ENCODE measurements around the gene LRRC41. TPM values are rescaled to one million over a fixed set of nuclear protein-coding genes. Genes with fewer than 3 reads are reported as not detected.

LRRC41 gene
- total RNA-seq, 1 donor, result 96.7 TPM

DNA sequence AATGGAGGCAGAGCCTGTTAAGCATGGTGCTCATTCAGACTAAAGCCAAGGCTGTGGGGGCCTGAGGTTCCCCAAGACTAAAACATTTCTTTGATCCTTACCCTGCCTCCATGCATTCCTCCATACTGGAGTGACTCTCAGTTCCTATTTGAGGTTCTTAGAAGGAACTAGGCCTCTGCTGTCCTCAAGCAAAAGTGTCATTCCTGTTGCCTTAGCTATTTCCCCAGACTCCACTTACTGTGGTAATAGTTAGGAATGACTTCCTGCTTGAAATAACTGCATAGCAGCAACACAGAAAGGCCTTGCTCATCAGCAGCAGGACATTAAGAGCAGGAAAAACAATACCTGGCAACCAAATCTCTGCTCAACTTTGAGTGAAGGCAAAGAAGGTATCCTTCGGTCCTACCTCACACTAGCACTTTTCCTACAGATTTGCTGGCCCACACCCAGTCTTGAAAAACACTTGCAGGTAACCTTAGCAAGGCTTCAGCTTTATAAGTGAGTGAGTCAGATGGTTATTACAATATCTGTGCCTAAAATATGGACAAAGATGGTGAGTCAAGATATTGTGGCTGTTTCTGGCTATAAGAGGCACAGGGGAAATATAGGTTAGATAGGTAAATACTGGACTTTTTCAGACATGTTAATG, 14.8 kb downstream of the LRRC41 start:
- DNase-seq (ENCODE audit: low read depth in 2 of 3, low spot score in 2 of 3), result no peak

DNA sequence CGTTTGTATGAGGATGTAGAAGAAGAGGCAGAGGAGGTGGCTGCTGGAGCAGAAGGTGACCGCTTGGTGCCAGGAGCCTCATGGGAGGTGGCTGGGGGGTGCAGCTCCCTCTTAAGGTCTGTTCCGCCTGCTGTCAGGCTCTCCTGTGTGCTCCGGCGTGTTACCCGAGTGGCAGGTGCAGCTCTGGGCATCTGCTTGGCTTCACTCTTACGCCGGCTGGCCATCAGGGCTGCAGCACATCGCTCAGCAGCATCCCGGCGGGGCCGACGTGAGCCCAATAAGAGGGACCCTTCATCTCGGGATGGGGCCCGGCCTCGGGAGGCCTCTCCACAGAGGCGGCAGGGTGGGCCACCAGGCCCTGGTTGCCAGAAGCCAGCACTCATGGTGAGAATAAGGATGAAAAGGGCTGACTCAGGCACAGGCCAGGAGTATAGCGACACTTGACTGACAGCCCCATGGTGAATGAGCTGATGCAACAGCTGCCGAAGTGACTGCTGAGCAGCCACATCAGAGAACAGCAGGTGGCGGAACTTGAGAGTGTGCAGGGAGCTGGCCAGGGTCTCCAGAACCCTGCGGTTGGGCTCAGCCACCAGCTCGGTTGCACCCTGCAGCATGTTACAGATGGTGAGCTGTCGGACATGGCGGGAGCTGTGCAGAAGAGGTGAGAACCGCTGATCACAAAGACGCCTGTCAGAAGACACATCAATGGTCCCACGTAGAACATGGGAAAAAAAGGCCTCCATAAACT, 17.5 kb downstream of the LRRC41 start:
- DNase-seq (ENCODE audit: low read depth in 2 of 3, low spot score in 2 of 3), result no peak

DNA sequence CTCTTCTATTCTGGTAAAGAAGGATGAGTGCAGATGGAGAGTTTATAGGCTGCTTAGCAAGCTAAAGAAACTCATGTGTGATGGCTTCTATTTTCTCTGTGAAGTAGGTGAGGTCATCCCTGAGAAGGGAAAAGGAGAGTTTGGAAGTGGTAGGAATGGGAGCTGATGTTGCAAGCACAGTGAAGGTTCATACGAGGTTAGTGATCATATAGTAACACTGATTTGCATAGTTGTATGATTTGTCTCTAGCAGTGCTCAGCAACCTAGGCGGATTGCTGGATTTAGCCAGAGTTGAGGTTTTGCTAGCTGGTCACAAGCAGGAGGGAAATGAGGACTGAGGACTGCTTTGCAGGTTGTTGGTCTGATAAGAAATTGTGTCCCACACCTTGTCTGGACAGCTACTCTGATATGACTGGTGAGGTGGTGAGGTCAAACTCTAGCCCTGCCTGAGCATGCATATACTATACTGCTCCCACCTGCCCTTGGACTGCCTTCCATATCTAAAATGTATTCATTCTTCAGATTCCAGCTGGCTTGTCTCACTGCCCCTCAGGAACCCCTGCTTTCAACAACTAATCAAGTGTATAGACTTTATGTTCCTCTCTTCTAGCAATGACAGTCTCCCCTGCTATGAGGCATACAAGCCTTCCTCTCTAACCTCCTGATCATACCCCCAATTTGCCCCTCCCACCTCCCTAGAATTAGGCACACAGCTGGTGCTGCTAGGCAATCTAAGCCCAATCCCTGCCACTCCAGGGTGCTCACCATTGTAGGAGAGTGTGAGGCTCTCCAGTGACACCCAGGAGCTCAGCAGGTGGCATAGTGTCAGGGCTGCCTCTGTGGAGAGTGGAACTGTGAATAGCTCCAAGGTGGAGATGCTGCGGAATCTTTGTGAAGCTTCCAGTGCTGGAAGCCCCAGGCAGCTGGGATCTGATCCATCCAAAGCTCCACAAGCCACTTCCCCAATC, 18.5 kb downstream of the LRRC41 start:
- no peak for DNase-seq (ENCODE audit: low read depth in 2 of 3, low spot score in 2 of 3)

DNA sequence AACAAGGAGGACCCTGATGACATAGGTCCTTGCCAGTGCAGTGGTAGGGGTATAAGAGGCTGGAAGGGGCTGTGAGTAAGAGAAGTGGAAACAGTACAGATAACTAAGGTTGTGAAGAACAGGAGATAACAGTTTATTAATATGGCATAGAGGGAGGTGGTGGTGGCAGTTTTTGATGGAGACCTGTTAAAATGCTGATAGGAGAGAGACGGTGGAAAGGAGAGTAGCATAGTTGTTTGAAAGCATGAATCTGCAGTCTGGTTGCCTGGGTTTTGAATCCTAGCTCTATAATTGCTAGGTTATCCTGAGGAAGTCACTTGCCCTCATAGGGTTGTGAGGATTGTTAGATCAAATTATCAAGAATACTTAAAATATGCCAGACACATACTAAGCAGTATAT, 19.4 kb downstream of the LRRC41 start:
- no peak for DNase-seq (ENCODE audit: low read depth in 2 of 3, low spot score in 2 of 3)

DNA sequence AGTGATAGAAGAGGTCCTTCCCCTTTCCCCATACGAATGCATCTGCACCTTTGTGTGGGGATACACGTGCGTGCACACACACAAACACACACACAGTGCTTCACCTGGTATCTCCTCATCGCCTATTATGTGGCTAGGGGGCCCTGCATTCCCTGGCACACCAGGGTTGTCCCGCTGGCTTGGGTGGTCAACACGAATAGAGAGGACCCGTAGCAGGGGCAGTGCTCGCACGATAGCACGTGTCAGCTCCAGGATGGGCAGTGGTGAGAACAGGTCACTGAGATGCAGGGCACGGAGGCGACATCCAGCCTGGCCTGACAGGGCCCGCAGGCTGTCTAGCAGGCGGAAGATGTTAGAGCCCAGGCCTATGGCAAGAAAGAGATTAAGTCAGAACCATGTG, 22.4 kb downstream of the LRRC41 start:
- DNase-seq (ENCODE audit: low read depth in 2 of 3, low spot score in 2 of 3), result no peak

DNA sequence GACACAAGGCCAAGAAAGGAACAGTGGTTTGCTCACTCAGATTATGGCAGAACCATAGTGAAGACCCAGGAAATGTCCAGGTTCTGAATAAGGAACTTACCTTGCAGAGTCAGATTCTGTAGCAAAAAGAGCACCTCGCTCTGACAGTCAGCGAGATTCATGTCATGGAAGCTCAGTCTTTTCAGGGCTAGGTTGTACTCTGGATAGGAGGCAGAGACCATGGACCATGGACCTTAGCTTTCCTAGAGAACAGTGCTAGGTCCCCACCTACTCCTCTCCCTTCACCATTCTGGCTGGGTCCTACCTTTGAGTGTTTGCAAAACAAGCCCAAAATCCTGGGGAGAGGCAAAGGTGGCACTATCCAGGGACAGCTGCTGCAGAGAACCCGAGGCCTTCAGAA, 23.3 kb downstream of the LRRC41 start:
- DNase-seq (ENCODE audit: low read depth in 2 of 3, low spot score in 2 of 3), result no peak

DNA sequence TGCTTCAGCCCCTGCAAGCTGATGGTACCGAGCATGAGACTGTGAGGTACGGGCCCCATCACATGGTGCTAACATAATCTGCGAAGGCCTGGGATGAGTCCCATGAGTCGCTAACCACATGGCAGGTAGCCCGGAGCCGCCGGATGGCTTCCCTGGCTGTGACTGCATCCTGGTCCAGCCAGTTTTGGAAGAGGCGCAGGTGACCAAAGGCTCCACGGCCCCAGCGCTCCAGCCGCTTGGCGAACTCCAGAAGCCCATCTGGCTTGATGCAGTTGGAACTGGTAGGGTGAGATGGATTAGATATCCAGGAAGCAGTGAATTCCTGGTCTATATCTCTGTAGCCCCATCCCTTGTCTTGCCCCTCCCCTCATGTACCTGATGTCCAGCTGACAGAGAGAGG, 24.6 kb downstream of the LRRC41 start:
- DNase-seq (ENCODE audit: low read depth in 2 of 3, low spot score in 2 of 3), result no peak

DNA sequence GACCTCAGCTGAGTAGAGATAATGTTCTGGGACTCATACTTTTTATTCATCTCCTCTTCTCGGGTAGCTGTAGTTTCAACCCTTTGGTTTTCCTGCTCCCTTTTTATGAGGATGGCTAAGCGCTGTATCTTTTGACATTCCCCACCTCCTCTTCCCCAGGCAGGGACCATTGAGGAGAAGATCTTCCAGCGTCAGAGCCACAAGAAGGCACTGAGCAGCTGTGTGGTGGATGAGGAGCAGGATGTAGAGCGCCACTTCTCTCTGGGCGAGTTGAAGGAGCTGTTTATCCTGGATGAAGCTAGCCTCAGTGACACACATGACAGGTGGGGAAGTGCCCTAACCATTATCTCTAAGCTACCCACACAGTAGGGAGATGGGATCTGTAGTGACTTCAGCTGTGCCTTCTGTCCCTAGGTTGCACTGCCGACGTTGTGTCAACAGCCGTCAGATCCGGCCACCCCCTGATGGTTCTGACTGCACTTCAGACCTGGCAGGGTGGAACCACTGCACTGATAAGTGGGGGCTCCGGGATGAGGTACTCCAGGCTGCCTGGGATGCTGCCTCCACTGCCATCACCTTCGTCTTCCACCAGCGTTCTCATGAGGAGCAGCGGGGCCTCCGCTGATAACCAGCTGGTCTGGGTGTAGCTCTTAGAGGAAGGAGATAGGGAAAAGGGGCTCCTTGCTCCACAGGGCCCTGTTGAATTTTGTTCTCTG, 25.6 kb downstream of the LRRC41 start:
- DNase-seq (ENCODE audit: low read depth in 2 of 3, low spot score in 2 of 3), result no peak

DNA sequence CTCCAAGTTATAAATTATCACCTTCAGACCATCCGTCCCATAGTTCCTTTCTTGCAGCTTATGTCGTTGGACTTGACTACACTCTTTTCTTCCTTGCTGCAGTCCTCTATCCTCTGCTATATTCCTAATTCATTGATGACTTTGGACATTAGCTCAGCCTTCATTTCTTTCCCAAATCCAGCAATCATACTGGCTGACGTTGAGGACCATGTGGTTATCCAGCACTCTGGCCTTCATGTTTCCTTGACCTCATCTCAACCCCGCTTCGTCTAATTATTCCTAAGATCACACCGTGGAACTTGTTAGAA, 28.4 kb downstream of the LRRC41 start:
- no peak for DNase-seq (ENCODE audit: low read depth in 2 of 3, low spot score in 2 of 3)

DNA sequence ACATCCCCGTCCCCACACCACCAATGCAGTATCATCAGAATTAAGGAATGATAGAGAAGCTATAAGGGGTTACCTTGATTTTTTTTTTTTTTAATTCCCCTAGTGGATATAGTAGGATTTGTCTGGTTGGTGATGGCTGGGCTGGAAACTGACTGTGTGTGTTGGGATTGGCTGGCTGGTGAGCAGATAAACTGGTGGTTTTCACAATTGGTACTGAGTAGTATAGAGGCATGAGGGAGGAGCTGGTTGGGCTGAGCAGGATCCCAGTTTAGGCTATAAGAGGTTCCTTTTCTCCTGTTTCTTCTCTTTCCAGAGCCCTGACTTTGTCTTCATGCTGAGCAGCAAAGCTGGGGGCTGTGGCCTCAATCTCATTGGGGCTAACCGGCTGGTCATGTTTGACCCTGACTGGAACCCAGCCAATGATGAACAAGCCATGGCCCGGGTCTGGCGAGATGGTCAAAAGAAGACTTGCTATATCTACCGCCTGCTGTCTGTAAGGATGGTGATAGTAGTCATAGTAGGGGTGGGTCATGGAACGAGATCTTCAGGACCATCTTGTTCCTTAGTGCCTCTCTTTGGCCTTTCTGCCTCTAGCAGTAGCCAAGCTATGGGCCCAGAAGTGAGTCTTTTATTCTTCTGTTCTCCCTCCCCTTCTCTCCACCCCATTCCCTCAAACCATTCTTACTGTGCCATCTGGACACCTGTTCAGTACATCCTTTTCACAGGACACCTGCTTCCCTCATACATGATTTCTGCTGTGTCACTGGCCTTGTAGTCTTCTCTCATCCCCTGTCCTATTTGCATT, 29.0 kb downstream of the LRRC41 start:
- no peak for DNase-seq (ENCODE audit: low read depth in 2 of 3, low spot score in 2 of 3)

DNA sequence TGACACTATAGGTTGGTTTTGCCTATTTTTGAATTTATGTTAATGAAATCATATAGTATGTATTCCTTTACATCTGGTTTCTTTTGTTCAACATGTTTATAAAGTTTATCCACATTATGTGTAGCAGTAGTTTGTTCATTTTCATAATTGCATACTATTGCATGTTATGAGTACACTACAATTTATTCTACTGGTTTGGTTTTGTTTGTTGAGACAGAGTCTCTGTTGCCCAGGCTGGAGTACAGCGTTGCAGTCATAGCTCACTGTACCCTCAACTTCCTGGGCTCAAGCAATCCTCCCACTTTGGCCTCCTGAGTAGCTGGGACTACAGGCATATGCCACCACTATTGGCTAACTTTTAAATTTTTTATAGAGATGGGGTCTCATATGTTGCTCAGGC, 34.8 kb downstream of the LRRC41 start:
- DNase-seq (ENCODE audit: low read depth in 2 of 3, low spot score in 2 of 3), result no peak

DNA sequence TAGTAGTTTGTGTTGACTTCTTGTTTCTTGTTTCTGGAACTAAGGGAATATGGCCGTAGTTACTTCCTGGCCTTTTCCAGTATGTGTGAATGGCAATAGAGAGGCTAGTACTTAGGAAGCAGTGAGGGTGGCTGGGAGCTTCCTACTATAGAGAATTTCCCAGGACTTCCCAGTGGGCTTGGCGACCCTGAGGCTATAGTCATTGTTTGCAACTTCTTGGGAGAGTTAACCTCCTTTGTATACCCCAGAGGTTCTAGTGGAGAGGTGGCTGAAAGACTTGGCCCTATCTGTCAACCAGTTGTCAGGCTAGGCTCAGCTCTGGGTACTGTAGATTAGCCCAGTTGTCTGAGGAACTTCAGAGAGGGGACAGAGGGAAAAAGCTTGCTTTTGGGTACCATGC, 40.3 kb downstream of the LRRC41 start:
- no peak for DNase-seq (ENCODE audit: low read depth in 2 of 3, low spot score in 2 of 3)

DNA sequence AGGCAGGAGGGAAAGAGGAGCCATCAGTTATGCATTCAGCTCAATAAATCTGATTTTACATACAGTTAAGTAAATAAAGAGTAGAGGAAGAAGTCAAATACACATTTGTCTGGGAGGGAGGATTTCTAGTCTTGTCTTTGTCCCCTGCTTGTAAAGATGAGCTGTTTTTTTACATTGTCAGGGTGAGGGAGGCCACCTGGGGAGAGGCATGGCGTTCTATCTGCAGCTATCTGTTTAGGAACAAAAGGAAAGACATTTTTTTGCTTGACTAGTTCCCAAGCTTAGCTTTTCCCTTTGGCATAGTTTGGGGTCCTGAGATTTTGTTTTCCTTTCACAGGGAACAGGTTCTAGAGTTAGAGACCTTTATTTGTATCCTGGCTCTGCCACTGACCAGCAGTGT, 40.9 kb downstream of the LRRC41 start:
- DNase-seq (ENCODE audit: low read depth in 2 of 3, low spot score in 2 of 3), result no peak

DNA sequence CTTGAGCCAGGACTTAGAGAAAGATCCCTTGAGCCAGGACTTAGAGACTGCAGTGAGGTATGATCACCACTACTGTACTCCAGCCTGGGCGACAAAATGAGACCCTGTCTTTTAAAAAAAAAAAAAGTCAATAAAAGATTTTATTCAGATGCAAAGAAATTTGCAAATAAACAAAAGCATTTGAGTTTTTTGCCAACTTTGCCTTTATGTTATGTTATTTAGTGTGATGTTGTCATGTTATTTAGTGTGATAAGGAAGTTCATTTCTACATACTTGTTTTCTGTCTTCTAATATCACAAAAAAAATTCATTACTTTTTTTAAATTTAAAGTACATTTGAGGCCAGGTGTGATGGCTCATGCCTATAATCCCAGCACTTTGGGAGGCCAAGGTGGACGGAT, 46.9 kb downstream of the LRRC41 start:
- no peak for DNase-seq (ENCODE audit: low read depth in 2 of 3, low spot score in 2 of 3)

DNA sequence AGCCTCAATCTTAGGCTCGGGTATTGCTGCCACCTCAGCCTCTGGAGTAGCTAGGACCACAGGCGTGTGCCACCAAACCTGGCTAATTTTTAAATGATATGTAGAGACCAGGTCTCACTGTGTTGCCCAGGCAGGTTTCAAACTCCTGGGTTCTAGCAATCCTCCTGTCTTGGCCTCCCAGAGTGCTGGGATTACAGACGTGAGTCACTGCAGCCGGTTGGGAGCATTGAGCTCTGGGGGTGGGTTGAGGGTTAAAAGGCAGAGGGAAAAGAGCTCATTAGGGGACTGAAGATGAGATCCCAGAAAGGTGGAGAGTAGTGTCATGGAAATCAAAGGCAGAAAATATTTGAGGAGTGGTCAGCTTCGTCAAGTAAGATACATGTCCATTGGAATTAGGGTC, 48.7 kb downstream of the LRRC41 start:
- no peak for DNase-seq (ENCODE audit: low read depth in 2 of 3, low spot score in 2 of 3)

DNA sequence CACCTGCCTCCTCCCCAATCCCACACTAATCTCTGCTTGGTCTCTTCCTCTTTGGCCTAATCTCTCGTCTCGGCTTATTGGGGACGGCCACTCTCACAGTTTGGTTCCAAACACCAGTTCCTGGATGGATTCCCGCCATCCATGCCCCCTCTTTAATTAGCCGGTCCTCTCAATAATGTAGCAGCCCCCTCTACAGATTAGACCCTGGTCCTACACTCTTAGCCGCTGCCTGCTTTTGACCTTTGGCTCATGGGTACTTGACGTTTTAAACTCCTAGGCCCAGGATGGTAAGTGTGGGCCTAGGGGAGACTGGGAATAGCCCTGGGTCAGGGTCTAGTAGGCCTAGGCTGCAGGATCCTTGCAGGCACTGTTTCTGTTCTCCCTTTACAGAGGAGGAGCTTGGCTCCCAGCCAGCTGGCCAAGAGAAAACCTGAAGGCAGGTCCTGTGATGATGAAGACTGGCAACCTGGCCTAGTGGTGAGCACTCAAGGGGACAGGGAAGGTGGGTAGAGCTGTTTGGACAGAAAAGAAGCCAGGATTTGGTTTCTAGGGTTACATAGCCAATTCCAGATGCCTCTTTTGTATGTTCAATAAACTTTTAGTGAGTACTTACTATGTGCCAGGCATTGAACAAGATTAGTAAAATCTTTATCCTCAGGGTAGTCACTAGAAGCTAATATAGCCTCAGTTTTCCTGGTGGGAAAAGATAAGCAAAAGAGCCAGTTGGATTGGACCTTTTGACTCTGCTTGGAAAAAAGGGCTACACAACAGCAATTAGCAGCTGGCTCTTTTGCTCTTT, 55.1 kb downstream of the LRRC41 start:
- DNase-seq (ENCODE audit: low read depth in 2 of 3, low spot score in 2 of 3), result peak in 1 of 3 donors; percentile 18

DNA sequence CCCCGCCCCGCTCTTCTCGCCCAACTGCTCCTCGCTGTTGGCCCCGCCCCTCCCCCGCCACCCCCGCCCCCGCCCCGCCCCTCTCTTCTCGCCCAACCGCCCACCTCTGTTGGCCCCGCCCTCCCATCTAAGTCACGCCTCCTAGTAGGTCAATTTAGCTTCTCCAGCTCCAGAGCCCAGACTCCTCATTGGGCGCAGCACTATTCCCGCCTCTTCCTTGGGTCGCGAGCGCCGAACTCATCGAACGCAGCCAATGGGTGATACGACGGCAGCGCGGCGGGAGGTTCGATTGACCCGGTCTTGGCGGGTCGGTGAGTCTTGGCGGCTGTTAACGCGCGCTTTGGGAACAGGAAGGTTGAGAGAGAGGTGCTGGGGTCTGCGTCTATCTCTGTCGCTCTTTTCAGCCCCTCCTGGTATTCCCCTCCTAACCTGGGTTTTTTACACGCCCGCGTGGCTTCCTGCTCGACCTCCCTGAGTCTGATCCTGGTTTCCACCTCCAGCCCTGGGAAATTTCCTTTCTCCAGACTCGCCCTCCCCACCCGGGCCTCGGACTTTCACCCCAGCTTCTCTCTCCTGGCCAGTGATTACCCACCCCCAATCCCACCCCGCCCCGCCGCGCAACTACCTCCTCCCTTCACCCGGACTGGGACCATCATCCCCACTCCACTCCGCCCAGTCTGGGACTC, 55.8 kb downstream of the LRRC41 start, which contains the start of gene RAD54L:
Gene RAD54L, plus strand, starts transcription at position 328 of the 686 bp plus-strand sequence. CDS start 643 bp downstream, outside the sequence.
- peak; percentile 84 to 99 (median 98) for DNase-seq (ENCODE audit: low read depth in 2 of 3, low spot score in 2 of 3)
